ENCODE data around the gene ZNF629.

The ZNF629 gene

GRCh38 chr16:30767767-30768465, 19.1 kb downstream of the ZNF629 start:
- Histone ChIP-seq H3K36me3 (ENCODE audit: control insufficient read depth, insufficient read depth, low read length) (peaks cover 93% of the 10 kb centered on the region), H3K27ac (ENCODE audit: insufficient read depth, low read length, poor library complexity, severe bottlenecking) (no peak overlapping the region), H3K4me3 (ENCODE audit: insufficient read depth, low read depth, low read length, poor library complexity, severe bottlenecking) (no peak overlapping the region), H3K4me1 (ENCODE audit: control insufficient read depth, insufficient read depth, low read length, poor library complexity, severe bottlenecking) (peaks cover 7% of the 10 kb centered on the region), H3K9me3 (ENCODE audit: control insufficient read depth, low read length) (no peaks in the 10 kb centered on the region), H3K27me3 (replicated peaks; ENCODE audit: control insufficient read depth, insufficient read depth, low read length, poor library complexity, severe bottlenecking) (no peaks in the 10 kb centered on the region)
- DNase-seq = peak in 1 of 3 donors; percentile 22

- H3K4me3 ChIP-seq (ENCODE audit: insufficient read depth, low read depth, low read length, poor library complexity, severe bottlenecking) = no peak overlapping the region
- no peaks in the 10 kb centered on the region for H3K27me3 ChIP-seq (replicated peaks; ENCODE audit: control insufficient read depth, insufficient read depth, low read length, poor library complexity, severe bottlenecking)
- H3K4me1 ChIP-seq (ENCODE audit: control insufficient read depth, insufficient read depth, low read length, poor library complexity, severe bottlenecking) = peaks cover 11% of the 10 kb centered on the region
- H3K36me3 ChIP-seq (ENCODE audit: control insufficient read depth, insufficient read depth, low read length) = peaks cover 83% of the 10 kb centered on the region
- no peak overlapping the region for H3K27ac ChIP-seq (ENCODE audit: insufficient read depth, low read length, poor library complexity, severe bottlenecking)
- no peak for DNase-seq
- no peaks in the 10 kb centered on the region for H3K9me3 ChIP-seq (ENCODE audit: control insufficient read depth, low read length)
Measured at GRCh38 chr16:30766933-30767284, 20.1 kb downstream of the ZNF629 start.

DNA sequence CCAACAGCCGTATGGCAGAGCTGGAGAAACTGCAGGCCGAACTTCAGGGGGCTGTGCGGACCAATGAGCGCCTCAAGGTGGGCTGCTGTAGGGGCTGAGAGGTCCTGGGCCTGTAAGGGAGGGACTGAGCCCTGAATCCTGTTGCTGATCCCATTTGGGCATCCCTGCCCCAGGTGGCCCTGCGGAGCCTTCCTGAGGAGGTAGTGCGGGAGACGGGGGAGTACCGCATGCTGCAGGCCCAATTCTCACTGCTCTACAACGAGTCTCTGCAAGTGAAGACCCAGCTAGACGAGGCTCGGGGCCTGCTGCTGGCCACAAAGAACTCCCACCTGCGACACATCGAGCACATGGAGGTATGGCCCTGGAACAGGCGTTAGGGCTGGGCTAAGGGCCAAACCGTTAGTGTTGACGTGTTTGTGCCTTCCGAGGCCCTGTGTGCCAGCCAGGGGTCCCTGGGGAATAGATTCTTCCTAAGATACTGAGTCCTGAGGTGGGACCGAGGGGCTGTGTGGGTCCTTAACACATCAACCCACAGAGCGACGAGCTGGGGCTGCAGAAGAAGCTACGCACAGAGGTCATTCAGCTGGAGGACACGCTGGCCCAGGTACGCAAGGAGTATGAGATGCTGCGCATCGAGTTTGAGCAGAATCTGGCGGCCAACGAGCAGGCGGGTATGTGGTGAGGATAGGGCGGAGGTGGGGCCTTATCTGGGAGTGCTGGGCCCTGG, 20.6 kb downstream of the ZNF629 start:
- DNase-seq = no peak
- peaks cover 12% of the 10 kb centered on the region for H3K4me1 ChIP-seq (ENCODE audit: control insufficient read depth, insufficient read depth, low read length, poor library complexity, severe bottlenecking)

GRCh38 chr16:30764816-30765465, 22.1 kb downstream of the ZNF629 start:
- Histone ChIP-seq H3K36me3 (ENCODE audit: control insufficient read depth, insufficient read depth, low read length) (peaks cover 64% of the 10 kb centered on the region), H3K9me3 (ENCODE audit: control insufficient read depth, low read length) (no peaks in the 10 kb centered on the region), H3K27ac (ENCODE audit: insufficient read depth, low read length, poor library complexity, severe bottlenecking) (no peak overlapping the region), H3K4me3 (ENCODE audit: insufficient read depth, low read depth, low read length, poor library complexity, severe bottlenecking) (no peak overlapping the region), H3K4me1 (ENCODE audit: control insufficient read depth, insufficient read depth, low read length, poor library complexity, severe bottlenecking) (peaks cover 19% of the 10 kb centered on the region), H3K27me3 (replicated peaks; ENCODE audit: control insufficient read depth, insufficient read depth, low read length, poor library complexity, severe bottlenecking) (no peaks in the 10 kb centered on the region)
- DNase-seq = no peak

More for the DNA sequence above, 20.6 kb downstream of the ZNF629 start:
- H3K36me3 ChIP-seq (ENCODE audit: control insufficient read depth, insufficient read depth, low read length) = peaks cover 78% of the 10 kb centered on the region
- no peak overlapping the region for H3K27ac ChIP-seq (ENCODE audit: insufficient read depth, low read length, poor library complexity, severe bottlenecking)
- no peaks in the 10 kb centered on the region for H3K9me3 ChIP-seq (ENCODE audit: control insufficient read depth, low read length)
- no peaks in the 10 kb centered on the region for H3K27me3 ChIP-seq (replicated peaks; ENCODE audit: control insufficient read depth, insufficient read depth, low read length, poor library complexity, severe bottlenecking)
- no peak overlapping the region for H3K4me3 ChIP-seq (ENCODE audit: insufficient read depth, low read depth, low read length, poor library complexity, severe bottlenecking)

- H3K9me3 ChIP-seq (ENCODE audit: control insufficient read depth, low read length) = no peaks in the 10 kb centered on the region
- H3K27ac ChIP-seq (ENCODE audit: insufficient read depth, low read length, poor library complexity, severe bottlenecking) = no peak overlapping the region
- H3K36me3 ChIP-seq (ENCODE audit: control insufficient read depth, insufficient read depth, low read length) = peaks cover 57% of the 10 kb centered on the region
- no peak overlapping the region for H3K4me3 ChIP-seq (ENCODE audit: insufficient read depth, low read depth, low read length, poor library complexity, severe bottlenecking)
- no peaks in the 10 kb centered on the region for H3K27me3 ChIP-seq (replicated peaks; ENCODE audit: control insufficient read depth, insufficient read depth, low read length, poor library complexity, severe bottlenecking)
- no peak for DNase-seq
- peaks cover 19% of the 10 kb centered on the region for H3K4me1 ChIP-seq (ENCODE audit: control insufficient read depth, insufficient read depth, low read length, poor library complexity, severe bottlenecking)
Measured at GRCh38 chr16:30764086-30764485, 22.9 kb downstream of the ZNF629 start.

DNA sequence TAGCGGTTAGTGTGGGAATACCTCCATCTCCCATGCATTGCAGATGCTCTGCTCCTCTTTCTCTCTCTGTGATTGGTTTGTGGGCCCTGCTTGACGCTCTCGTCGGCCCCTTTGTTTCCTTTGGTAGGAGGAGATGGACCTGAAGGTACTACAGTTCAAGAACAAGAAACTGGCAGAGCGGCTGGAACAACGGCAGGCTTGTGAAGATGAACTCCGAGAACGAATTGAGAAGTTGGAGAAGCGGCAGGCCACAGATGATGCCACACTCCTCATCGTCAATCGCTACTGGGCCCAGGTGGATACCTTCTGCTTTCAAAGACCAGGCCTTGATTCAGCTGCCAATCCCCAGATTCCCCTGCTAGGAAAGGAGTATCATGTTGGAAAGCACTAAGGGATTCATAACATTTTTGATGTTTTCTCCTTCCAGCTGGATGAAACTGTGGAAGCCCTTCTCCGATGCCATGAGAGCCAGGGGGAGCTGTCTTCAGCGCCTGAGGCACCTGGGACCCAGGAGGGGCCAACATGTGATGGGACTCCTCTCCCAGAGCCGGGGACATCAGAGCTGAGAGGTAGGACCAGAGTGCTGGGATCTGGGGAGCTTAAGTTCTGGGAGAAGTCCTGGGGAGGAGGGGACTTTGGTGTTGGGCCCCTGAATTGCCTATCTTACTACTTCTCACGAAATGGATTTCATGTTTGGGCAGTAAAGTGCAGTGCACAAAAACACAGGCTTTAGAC, 23.8 kb downstream of the ZNF629 start:
- peak overlapping the region; percentile 77 for H3K27ac ChIP-seq (ENCODE audit: insufficient read depth, low read length, poor library complexity, severe bottlenecking)
- DNase-seq = no peak
- no peaks in the 10 kb centered on the region for H3K9me3 ChIP-seq (ENCODE audit: control insufficient read depth, low read length)
- H3K27me3 ChIP-seq (replicated peaks; ENCODE audit: control insufficient read depth, insufficient read depth, low read length, poor library complexity, severe bottlenecking) = no peaks in the 10 kb centered on the region
- H3K4me3 ChIP-seq (ENCODE audit: insufficient read depth, low read depth, low read length, poor library complexity, severe bottlenecking) = peak overlapping the region; percentile 97
- peaks cover 19% of the 10 kb centered on the region for H3K4me1 ChIP-seq (ENCODE audit: control insufficient read depth, insufficient read depth, low read length, poor library complexity, severe bottlenecking)
- H3K36me3 ChIP-seq (ENCODE audit: control insufficient read depth, insufficient read depth, low read length) = peaks cover 48% of the 10 kb centered on the region

GRCh38 chr16:30761928-30762902, 24.8 kb downstream of the ZNF629 start, which contains the start of the genes CFAP119 and RNF40:
TSS of gene CFAP119 (minus strand) at chr16:30762062. CDS start at chr16:30761748, 314 bp downstream.
TSS of gene RNF40 (plus strand) at chr16:30762322. CDS start at chr16:30762546, 224 bp downstream.
- Histone ChIP-seq H3K27me3 (replicated peaks; ENCODE audit: control insufficient read depth, insufficient read depth, low read length, poor library complexity, severe bottlenecking) (no peaks in the 10 kb centered on the region), H3K4me1 (ENCODE audit: control insufficient read depth, insufficient read depth, low read length, poor library complexity, severe bottlenecking) (peaks cover 19% of the 10 kb centered on the region)

GRCh38 chr16:30761427-30761927, 25.5 kb downstream of the ZNF629 start:
- no peaks in the 10 kb centered on the region for H3K27me3 ChIP-seq (replicated peaks; ENCODE audit: control insufficient read depth, insufficient read depth, low read length, poor library complexity, severe bottlenecking)
- peaks cover 38% of the 10 kb centered on the region for H3K36me3 ChIP-seq (ENCODE audit: control insufficient read depth, insufficient read depth, low read length)
- peak in 2 of 3 donors; percentile 21 to 25 for DNase-seq
- peaks cover 19% of the 10 kb centered on the region for H3K4me1 ChIP-seq (ENCODE audit: control insufficient read depth, insufficient read depth, low read length, poor library complexity, severe bottlenecking)
- H3K4me3 ChIP-seq (ENCODE audit: insufficient read depth, low read depth, low read length, poor library complexity, severe bottlenecking) = peak overlapping the region; percentile 97
- no peaks in the 10 kb centered on the region for H3K9me3 ChIP-seq (ENCODE audit: control insufficient read depth, low read length)
- peak overlapping the region; percentile 77 for H3K27ac ChIP-seq (ENCODE audit: insufficient read depth, low read length, poor library complexity, severe bottlenecking)

More at GRCh38 chr16:30761928-30762902, 24.8 kb downstream of the ZNF629 start, which contains the start of the genes CFAP119 and RNF40:
- Histone ChIP-seq H3K27ac (ENCODE audit: insufficient read depth, low read length, poor library complexity, severe bottlenecking) (peak within 1 kb of the TSS; percentile 77), H3K4me3 (ENCODE audit: insufficient read depth, low read depth, low read length, poor library complexity, severe bottlenecking) (peak within 1 kb of the TSS; percentile 97), H3K36me3 (ENCODE audit: control insufficient read depth, insufficient read depth, low read length) (peaks cover 39% of the 10 kb centered on the region), H3K9me3 (ENCODE audit: control insufficient read depth, low read length) (no peaks in the 10 kb centered on the region)
- DNase-seq = peak; percentile 85 to 93 (median 90)
